Islet precursor cell (in vitro differentiated cells): Measurements from ENCODE around the gene MANF.

Experiments used
- DNase-seq: peaks from one replicate; pipeline ENCODE4 v3.0.0-alpha.2; 2018

Gene MANF

GRCh38 chr3:51436998-51437639 is 52.0 kb downstream of the MANF start:
- DNase-seq: no peak
